CD4-positive, alpha-beta T cell treated with Interleukin-15 for 4 hours (primary cell): Measurements from ENCODE around the gene GSE1.
"Not testable (repeated sequence)": the region's sequence is repeated elsewhere in the genome, so short reads cannot be mapped to it uniquely, and the experiment has no call there.

ENCODE experiments used
- DNase-seq: peaks from one replicate; pipeline ENCODE4 v3.0.0-alpha.2; 2020; ENCODE audit warnings: low spot score

Gene GSE1

GRCh38 chr16:85591381-85591780, 21.7 kb upstream of the GSE1 start:
- no peak for DNase-seq

GRCh38 chr16:85592277-85592676, 20.8 kb upstream of the GSE1 start:
- not testable (repeated sequence) for DNase-seq

DNA sequence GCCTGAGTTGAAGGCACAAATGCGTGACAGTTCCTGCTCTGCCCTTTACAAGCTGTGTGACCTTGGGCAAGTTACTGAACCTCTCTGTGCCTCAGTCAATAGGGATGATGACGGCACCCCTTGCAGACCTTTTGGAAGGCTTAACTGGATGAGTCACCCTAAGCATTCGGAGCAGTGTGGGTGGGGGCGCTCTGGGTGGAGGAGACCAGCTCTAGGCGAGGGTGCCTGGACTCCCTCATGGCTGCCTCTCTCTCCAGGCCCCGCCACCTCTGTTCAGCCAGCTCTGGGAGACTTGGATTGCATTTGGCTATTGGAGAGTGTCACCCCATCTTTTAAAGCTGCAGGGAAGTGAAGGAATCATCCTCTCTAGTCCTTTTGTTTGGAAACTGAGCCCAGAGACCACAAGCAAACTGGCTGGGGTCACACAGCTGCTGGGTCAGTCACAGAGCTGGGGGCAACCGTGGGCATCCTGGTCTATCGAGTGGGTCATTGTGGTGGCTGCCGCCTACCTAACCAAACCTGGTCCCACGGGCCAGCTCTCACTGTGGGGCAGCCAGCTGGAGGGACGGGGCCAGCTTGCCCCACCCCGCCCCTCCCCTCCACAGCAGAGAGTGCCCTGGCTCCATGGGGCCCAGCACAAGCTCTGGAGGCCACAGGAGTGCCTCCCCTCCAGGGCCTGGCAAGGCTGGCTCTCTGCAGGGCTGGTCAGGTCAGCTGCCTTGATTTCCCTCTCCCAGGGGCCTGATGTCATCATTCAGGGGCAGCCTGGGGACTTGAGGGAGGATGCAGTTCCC, 20.2 kb upstream of the GSE1 start:
- no peak for DNase-seq

- DNase-seq: no peak
Observed at GRCh38 chr16:85593494-85594221, 19.5 kb upstream of the GSE1 start.

- DNase-seq: no peak
Observed at GRCh38 chr16:85594273-85594977, 18.7 kb upstream of the GSE1 start.

DNA sequence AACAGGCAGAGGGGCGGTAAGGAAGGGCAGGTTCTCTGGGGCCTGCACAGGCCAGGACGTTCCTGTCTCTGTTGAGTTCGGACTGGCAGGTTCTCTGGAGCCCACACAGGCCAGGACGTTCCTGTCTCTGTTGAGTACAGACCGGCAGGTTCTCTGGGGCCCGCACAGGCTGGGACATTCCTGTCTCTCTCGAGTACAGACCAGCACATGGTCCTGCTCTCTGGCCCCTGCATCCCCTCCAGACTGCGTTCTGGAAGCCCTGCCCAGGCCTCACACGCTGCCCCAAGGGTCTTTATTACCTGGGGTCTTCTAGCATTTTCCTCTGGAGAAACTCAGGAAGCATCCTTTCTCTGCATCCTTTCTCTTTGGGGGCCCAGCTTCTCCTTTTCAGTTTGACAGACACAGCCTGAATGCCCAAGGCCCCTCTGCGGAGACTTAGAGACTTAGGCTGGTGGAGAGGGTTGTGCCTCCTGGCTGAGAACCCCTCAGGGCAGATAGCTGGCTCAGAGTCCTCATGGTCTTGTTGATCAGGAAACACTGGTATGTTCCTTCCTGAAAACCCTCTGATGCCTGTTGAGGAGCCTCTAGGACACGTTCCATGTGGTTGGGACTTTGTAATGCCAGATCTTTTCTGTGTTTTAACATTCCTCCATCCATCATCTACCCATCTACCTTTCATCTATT, 18.0 kb upstream of the GSE1 start:
- DNase-seq: no peak

DNA sequence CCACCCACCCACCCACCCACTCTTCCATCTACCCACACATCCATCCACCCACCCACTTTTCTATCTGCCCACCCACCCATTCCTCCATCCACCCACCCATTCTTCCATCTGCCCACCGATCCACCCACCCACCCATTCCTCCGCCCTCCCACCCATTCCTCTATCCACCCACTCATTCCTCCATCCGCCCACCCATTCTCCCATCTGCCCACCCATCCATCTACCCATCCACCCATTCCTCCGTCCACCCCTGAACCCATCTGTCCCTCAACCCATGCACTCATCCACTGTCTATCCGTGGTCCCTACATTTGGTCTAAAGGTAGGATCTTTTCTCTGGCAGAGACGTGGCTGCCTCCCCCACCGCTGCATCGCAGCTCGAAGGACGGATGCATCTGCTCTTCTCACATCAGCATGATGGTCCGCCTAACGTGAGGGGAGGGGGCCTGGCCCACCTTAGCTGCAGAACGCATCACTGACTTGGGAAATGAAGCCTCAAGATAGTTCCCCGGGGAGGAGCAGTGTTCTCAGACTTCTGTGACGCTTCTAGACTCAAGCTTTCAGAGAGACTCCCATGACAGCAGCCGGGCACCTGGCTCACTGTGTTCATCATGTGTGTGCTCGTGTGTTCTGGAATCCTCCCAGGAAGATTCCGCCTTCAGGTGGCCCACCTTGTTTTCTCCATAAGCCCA, 17.2 kb upstream of the GSE1 start:
- no peak for DNase-seq

- no peak for DNase-seq
Observed at GRCh38 chr16:85598141-85598540, 15.0 kb upstream of the GSE1 start.

- DNase-seq: no peak
Observed at GRCh38 chr16:85600078-85600477, 13.0 kb upstream of the GSE1 start.

DNA sequence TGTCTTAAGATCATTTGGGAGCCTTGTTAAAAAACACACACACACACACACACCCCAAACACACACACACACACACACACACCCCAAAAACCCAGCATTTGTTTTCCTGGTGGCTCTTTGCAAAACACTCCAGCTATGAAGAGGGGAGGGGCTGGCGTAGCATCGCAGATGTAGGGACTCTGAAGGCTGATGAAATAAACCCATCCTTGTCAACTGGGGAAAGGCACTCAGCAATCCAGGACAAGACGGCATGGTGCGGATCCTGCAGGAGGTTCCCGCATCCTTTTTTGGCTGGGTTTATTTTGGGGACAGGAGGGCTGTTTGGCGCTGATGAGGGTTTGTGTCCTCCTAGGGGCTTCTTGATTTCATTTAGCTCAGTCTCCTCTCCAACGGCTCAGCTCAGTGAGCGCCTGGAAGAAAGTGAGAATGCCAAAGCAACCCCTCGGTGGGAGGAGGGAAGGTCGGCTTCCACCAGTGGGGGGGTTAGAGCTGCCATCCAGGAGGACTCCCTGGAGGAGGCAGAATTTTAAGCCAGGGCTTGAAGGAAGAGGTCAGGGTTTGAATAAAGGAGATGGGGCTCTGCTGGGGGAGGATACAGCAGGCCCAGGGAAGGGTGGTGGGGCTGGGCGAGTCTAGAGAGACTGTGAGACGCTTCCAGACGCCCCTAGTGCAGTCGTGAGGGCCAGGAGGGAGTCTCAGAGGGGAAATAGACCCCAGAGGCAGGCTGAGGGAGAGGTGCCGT, 12.4 kb upstream of the GSE1 start:
- no peak for DNase-seq

- DNase-seq: no peak
Observed at GRCh38 chr16:85601272-85601639, 11.9 kb upstream of the GSE1 start.

DNA sequence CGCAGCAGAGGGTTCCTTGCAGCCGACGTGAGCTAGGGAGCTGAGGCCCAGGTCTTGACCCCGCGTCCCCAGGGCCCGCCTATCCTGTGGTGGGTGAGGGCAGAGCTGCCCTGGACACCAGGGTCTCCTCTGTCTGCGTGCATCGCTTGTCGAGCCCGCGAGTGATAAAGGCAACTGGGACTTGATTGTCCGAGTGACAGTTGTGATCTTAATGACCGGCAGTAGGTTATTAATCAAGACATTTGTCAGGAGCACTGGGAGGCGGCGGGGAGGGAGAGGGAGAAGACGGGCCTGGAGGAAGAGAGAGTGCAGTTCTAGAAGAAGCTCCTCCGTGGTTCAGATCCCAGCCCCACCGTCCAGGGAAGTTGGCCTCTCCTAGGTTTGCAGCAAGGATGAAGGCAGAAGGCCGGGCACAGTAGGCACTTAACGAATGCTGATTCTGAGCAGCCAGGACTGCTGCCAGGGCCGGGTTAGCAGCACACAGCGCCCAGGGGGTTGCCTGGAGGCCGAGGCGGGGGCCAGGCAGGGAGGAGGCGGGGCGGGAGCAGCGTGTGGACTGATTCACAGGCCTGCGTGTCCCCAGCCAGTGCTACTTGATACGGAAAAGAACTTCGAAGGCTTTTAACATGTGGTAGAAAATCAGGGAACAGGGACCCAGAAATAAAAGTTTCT, 11.3 kb upstream of the GSE1 start:
- no peak for DNase-seq

DNA sequence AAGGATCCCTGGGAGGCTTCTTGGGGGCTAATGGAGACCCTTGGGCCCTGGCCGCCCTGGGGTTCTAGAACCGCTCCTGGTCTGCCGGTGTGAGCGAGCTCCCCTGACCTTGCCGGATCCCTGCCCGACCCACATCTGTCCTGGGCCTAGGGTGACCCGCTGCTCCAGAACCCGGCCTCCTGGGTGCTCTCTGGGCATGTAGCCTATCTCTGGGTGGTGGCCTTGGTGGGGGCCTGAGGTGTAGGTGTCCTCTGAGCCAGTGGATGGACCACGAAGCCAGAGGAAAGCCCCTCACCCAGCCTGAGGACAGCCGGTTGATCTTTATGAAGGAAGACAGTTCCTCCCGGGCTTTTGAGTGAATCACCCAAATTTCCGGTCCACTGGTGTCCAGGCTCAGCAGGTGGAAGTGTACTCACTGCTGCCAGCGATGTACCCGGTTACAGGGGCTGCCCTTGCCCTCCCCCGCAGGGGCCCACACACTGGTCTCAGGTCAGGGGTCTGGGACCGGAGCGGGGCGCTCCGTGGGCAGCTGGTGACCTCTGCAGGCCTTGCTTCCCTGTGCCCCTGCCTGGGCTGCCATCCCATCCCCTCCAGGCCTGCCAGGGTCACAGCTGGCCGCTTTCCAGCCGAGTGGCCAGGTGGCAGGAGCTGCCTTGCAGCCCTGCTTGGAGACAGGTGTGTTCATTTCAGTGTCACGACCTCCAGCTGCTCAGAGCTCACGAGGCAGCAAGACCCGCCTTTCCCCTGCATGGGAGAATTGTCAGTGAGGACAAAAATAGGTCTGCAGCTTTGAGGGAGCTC, 10.5 kb upstream of the GSE1 start:
- DNase-seq: no peak

DNA sequence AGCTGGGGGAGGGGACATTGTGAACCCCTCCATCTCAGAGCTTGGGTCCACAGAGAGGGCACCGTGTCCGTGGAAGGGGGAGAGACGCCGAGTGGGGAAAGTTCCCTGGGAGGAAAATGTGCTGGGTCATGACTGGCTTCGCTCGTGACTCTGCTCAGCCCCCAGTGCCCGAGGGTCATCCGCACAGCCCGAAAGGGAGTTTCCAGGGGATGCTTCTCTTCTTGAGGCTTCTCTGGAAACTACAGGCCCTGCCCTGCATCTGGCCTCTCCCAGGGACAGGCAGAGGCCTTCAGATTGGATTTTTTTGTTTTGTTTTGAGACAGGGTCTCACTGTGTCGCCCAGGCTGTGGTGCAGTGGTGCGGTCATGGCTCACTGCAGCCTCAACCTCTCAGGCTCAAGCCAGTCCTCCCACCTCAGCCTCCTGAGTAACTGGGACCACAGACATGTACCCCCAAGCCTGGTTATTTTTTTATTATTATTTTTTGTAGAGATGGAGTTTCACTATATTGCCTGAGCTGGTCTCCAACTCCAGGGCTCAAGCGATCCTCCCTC, 9.8 kb upstream of the GSE1 start:
- DNase-seq: no peak

DNA sequence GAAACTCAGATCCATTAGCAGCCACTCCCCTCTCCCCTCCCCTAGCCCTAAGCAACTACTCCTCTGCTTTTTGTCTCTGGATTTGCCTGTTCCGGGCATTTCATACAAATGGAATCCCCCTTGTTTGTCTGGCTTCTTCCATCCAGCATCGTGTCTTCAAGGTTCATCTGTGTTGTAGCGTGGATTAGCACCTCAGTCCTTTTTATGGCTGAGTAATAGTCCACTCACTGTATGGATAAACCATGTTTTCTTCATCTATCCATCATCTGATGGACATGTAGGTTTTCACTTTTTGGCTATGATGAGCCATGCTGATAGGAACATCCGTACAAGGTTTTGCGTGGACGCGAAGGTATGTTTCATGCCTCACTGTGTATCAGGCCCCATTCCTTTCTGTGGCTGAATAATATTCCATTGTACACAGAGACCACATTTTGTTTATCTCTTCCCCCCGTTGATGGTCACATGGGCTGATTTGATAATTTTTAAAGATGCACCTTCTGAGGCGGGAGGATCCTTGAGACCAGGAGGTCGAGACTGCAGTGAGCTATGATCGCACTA, 8.9 kb upstream of the GSE1 start:
- no peak for DNase-seq

DNA sequence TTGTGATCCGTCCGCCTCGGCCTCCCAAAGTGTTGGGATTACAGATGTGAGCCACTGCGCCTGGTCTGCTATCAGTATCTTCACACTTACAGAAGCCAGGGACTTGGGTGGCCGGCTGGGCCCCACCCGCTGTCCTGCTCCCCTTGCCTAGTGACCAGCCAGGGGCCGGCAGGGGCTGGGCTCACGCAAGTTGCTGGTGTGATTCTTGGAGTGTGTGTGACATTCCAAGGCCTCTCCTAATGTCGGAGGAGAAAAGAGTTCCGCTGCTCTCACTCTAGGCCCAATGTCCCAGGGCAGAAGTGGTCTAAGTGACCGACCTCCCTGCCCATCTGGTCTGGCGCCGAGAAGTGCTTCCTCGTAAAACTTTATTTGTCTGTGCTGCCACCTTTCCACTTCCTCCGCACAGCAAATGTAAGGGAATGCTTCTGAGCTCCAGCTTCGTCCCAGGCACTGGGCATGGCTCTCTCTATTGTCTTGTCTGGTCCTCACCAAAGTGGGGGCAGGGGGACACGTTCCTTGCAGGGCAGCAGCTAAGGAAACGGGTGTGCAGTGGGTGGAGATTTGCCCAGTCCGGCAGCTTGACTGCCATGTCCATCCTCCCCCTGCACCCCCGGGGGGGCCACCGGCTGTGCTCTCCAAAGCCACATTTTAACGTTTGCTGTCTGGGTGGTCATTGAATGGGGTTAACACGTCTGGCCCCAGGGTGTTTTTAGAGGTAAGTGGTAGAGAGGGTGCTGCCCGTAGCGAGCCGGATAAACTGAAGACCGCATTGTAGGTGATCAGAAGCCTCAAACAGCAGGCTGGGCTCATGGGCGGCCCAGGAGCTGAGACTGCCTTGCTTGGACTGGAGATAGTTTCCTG, 7.8 kb upstream of the GSE1 start:
- DNase-seq: no peak

GRCh38 chr16:85605912-85606841, 6.9 kb upstream of the GSE1 start:
- DNase-seq: no peak
